Calu3 (cell line): ENCODE results near the gene SLCO4A1. TPM values are rescaled to one million over a fixed set of nuclear protein-coding genes. Genes with fewer than 3 reads are reported as not detected.

Experiments
- BruUV-seq: library from RNA; stranded (reverse); fragments of 400-500 nt; replicated peaks from 2 replicates; lab custom pipeline; 2021; lab: Mats Ljungman, UMichigan
- CTCF ChIA-PET: fragments of 300-600 bp; sonication (Branson Sonifier 250); formaldehyde crosslinking; loops from one replicate; lab custom pipeline; 2022; ENCODE audit warnings: antibody characterized with exemption; lab: Charles Lee
- DNase-seq: peaks from one replicate; pipeline ENCODE4 v3.0.0; 2022
- H3K27ac Mint-ChIP-seq: one replicate; pipeline ENCODE4 v1.8.0; 2022; ENCODE audit warnings: mixed read lengths; ENCODE audit not compliant: unreplicated experiment
- H3K27me3 Mint-ChIP-seq: one replicate; pipeline ENCODE4 v1.8.0; 2022; ENCODE audit warnings: mixed read lengths; ENCODE audit not compliant: unreplicated experiment
- H3K36me3 Mint-ChIP-seq: one replicate; pipeline ENCODE4 v1.8.0; 2022; ENCODE audit warnings: mild to moderate bottlenecking, moderate library complexity, mixed read lengths; ENCODE audit not compliant: insufficient read depth, unreplicated experiment
- H3K4me1 Mint-ChIP-seq: one replicate; pipeline ENCODE4 v1.8.0; 2022; ENCODE audit warnings: mild to moderate bottlenecking, low read depth, mixed read lengths; ENCODE audit not compliant: unreplicated experiment
- H3K4me3 Mint-ChIP-seq: one replicate; pipeline ENCODE4 v1.8.0; 2022; ENCODE audit warnings: mild to moderate bottlenecking, low read depth, moderate library complexity, mixed read lengths; ENCODE audit not compliant: unreplicated experiment
- H3K9me3 Mint-ChIP-seq: one replicate; pipeline ENCODE4 v1.8.0; 2022; ENCODE audit warnings: low read depth, mixed read lengths; ENCODE audit not compliant: unreplicated experiment
- intact Hi-C: fragments of 100-400 bp; cut with micrococcal nuclease; formaldehyde crosslinking; loops from one replicate; pipeline ENCODE4 v1.10.0; 2022; ENCODE audit not compliant: unreplicated experiment
- total RNA-seq: library from RNA; stranded (reverse); gene quantifications from 2 replicates; pipeline ENCODE4 v1.2.3, GENCODE V29; 2022
- TF ChIP-seq, protein P1 (sequence below): fragments of 200-600 bp; IDR thresholded peaks from one replicate; pipeline ENCODE4 v1.8.0; 2022; ENCODE audit warnings: antibody characterized with exemption; ENCODE audit not compliant: unreplicated experiment

Gene SLCO4A1
- total RNA-seq, 1 experiment from 2014 or later, result 63.9 TPM

- Mint-ChIP-seq H3K27ac (no peak overlapping the region), H3K9me3 (no peaks in the 10 kb centered on the region), H3K4me1 (peaks cover 46% of the 10 kb centered on the region), H3K36me3 (peaks cover 17% of the 10 kb centered on the region), H3K27me3 (peaks cover 57% of the 10 kb centered on the region), H3K4me3 (no peak overlapping the region)
- DNase-seq, result no peak
- BruUV-seq, result no TSS peak
- TF ChIP-seq, protein P1, sequence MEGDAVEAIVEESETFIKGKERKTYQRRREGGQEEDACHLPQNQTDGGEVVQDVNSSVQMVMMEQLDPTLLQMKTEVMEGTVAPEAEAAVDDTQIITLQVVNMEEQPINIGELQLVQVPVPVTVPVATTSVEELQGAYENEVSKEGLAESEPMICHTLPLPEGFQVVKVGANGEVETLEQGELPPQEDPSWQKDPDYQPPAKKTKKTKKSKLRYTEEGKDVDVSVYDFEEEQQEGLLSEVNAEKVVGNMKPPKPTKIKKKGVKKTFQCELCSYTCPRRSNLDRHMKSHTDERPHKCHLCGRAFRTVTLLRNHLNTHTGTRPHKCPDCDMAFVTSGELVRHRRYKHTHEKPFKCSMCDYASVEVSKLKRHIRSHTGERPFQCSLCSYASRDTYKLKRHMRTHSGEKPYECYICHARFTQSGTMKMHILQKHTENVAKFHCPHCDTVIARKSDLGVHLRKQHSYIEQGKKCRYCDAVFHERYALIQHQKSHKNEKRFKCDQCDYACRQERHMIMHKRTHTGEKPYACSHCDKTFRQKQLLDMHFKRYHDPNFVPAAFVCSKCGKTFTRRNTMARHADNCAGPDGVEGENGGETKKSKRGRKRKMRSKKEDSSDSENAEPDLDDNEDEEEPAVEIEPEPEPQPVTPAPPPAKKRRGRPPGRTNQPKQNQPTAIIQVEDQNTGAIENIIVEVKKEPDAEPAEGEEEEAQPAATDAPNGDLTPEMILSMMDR, result no peak
- CTCF ChIA-PET, result interaction anchor here (0.6 to 1.1 kb wide), 4 partner anchors 9 to 33 kb away, joined by 3 to 5 read pairs (median 4); no protein-coding TSS in a partner anchor
- intact Hi-C loops, result no loop called here
Observed at GRCh38 chr20:62706857-62707256, 64.6 kb downstream of the SLCO4A1 start.

GRCh38 chr20:62707276-62707920 is 65.1 kb downstream of the SLCO4A1 start:
- Mint-ChIP-seq H3K4me1 (peaks cover 46% of the 10 kb centered on the region), H3K27ac (no peak overlapping the region), H3K4me3 (no peak overlapping the region), H3K9me3 (no peaks in the 10 kb centered on the region), H3K36me3 (peaks cover 17% of the 10 kb centered on the region), H3K27me3 (peaks cover 57% of the 10 kb centered on the region)
- CTCF ChIA-PET, result interaction anchor here (0.6 to 1.1 kb wide), 5 partner anchors 10 to 87 kb away, joined by 3 to 5 read pairs (median 3); no protein-coding TSS in a partner anchor
- no TSS peak for BruUV-seq
- intact Hi-C loops, result no loop called here
- TF ChIP-seq, protein P1, result no peak
- DNase-seq, result no peak

- H3K27me3 Mint-ChIP-seq, result peaks cover 57% of the 10 kb centered on the region
- H3K9me3 Mint-ChIP-seq, result no peaks in the 10 kb centered on the region
- H3K4me1 Mint-ChIP-seq, result peaks cover 45% of the 10 kb centered on the region
- peaks cover 17% of the 10 kb centered on the region for H3K36me3 Mint-ChIP-seq
- BruUV-seq, result no TSS peak
- DNase-seq, result peak; percentile 68
- intact Hi-C loops, result no loop called here
- H3K27ac Mint-ChIP-seq, result no peak overlapping the region
- CTCF ChIA-PET, result interaction anchor here (0.7 to 1.1 kb wide), 3 partner anchors 11 to 86 kb away, joined by 3 to 4 read pairs (median 3); no protein-coding TSS in a partner anchor
- TF ChIP-seq, protein P1, result peak; percentile 78
- no peak overlapping the region for H3K4me3 Mint-ChIP-seq
Observed at GRCh38 chr20:62707921-62708521, 65.7 kb downstream of the SLCO4A1 start.

DNA sequence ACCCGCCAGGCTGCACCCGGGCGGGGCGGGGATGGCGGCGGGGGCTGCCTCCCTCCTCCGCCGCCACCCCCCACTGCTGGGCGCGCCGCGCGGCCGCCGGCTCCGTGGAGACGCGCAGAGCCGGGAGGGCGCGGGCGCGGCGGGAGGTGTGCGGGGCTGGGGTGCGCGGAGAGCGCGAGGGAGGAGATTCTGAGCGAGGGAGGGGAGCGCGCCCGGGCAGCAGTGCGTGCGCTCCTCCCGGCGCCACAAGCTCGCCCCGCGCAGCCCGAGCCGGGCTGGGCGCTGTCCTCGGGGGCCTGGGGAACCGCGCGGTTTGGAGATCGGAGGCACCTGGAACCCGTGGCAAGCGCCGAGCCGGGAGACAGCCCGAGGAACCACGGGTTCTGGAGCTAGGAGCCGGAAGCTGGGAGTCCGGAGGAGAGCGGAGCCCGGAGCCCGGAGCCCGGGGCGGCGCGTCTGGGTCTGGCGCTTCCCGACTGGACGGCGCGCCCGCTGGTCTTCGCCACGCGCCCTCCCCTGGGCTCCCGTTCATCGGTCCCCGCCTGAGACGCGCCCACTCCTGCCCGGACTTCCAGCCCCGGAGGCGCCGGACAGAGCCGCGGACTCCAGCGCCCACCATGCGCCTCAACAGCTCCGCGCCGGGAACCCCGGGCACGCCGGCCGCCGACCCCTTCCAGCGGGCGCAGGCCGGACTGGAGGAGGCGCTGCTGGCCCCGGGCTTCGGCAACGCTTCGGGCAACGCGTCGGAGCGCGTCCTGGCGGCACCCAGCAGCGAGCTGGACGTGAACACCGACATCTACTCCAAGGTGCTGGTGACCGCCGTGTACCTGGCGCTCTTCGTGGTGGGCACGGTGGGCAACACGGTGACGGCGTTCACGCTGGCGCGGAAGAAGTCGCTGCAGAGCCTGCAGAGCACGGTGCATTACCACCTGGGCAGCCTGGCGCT is 66.6 kb downstream of the SLCO4A1 start, which contains the start of gene NTSR1:
TSS of gene NTSR1 (plus strand) at position 246 of the 946 bp plus-strand sequence. CDS start at position 618, 372 bp downstream.
- peaks cover 36% of the 10 kb centered on the region for H3K4me1 Mint-ChIP-seq
- no TSS peak for BruUV-seq
- H3K27me3 Mint-ChIP-seq, result peaks cover 64% of the 10 kb centered on the region
- no peaks in the 10 kb centered on the region for H3K9me3 Mint-ChIP-seq
- H3K27ac Mint-ChIP-seq, result no peak within 1 kb of the TSS
- TF ChIP-seq, protein P1, result no peak
- DNase-seq, result no peak
- H3K36me3 Mint-ChIP-seq, result peaks cover 12% of the 10 kb centered on the region
- H3K4me3 Mint-ChIP-seq, result no peak within 1 kb of the TSS
- intact Hi-C loops, result no loop called here
- CTCF ChIA-PET, result interaction anchor here (0.8 to 0.9 kb wide), 2 partner anchors 15 to 42 kb away, joined by 3 read pairs; no protein-coding TSS in a partner anchor
